ENCODE measurements around the gene PELI2.

DNA sequence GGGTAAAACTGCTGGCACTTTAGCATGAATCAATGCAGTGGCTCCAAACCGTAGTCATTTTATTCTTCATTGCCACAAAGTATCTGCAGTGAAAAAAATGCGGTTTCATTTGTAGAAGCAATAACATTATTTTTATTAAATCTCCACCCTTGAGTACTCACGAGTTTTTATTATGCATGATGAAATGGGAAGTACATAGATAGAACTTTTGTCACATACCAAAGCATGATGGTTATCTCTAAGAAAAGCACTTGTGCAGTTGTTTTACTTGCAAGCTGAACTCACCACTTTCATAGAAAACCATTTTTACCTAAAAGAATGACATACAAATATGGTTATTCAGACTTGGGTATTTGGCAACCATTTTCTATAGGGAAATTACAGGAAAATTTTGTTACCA is 90.3 kb downstream of the PELI2 start:
- TF ChIP-seq, protein P1, sequence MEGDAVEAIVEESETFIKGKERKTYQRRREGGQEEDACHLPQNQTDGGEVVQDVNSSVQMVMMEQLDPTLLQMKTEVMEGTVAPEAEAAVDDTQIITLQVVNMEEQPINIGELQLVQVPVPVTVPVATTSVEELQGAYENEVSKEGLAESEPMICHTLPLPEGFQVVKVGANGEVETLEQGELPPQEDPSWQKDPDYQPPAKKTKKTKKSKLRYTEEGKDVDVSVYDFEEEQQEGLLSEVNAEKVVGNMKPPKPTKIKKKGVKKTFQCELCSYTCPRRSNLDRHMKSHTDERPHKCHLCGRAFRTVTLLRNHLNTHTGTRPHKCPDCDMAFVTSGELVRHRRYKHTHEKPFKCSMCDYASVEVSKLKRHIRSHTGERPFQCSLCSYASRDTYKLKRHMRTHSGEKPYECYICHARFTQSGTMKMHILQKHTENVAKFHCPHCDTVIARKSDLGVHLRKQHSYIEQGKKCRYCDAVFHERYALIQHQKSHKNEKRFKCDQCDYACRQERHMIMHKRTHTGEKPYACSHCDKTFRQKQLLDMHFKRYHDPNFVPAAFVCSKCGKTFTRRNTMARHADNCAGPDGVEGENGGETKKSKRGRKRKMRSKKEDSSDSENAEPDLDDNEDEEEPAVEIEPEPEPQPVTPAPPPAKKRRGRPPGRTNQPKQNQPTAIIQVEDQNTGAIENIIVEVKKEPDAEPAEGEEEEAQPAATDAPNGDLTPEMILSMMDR (conservative IDR thresholded peaks at IDR 0.05): no peak
- no peak for TF ChIP-seq EZH2 (IDR thresholded peaks at IDR 0.05; ENCODE audit: low read depth)

Measured in PC-9 (cell line).